SU-DHL-6 (cell line): ENCODE results near the gene ARMC9.

ENCODE experiments used
- H2AFZ ChIP-seq: fragments of 200-600 bp; sonication (generic); 2 replicates; pipeline ENCODE4 v1.6.1; 2014; ENCODE audit warnings: low read depth, mild to moderate bottlenecking, moderate library complexity, mixed read lengths, antibody characterized with exemption, low read length; ENCODE audit not compliant: severe bottlenecking
- H3F3A ChIP-seq: fragments of 200-600 bp; shearing (Covaris generic); 2 replicates; pipeline ENCODE4 v1.6.0; 2016; ENCODE audit warnings: antibody characterized with exemption, mild to moderate bottlenecking; ENCODE audit not compliant: insufficient read depth
- H3K27ac ChIP-seq: fragments of 200-600 bp; sonication (generic); 2 replicates; pipeline ENCODE4 v1.5.1; 2016; ENCODE audit warnings: low read depth, mild to moderate bottlenecking, low read length, moderate library complexity, mixed read lengths
- H3K27me3 ChIP-seq: fragments of 200-600 bp; sonication (generic), shearing (Covaris generic); 2 replicates; pipeline ENCODE4 v1.6.0; 2014; ENCODE audit warnings: mild to moderate bottlenecking, low read length
- H3K36me3 ChIP-seq: fragments of 200-600 bp; sonication (generic); 2 replicates; pipeline ENCODE4 v1.6.1; 2014; ENCODE audit warnings: mild to moderate bottlenecking, low read length, mixed read lengths
- H3K4me2 ChIP-seq: fragments of 300-600, 200-600 bp; shearing (Covaris generic), sonication (generic); 2 replicates; pipeline ENCODE4 v1.6.0; 2014; ENCODE audit warnings: low read length, low read depth, mild to moderate bottlenecking; ENCODE audit not compliant: poor library complexity, severe bottlenecking
- H3K4me3 ChIP-seq: fragments of 200-600 bp; sonication (generic); 2 replicates; pipeline ENCODE4 v1.5.1; 2014; ENCODE audit warnings: antibody characterized with exemption, low read length, mild to moderate bottlenecking, mixed read lengths; ENCODE audit not compliant: insufficient read depth, poor library complexity, severe bottlenecking
- H3K79me2 ChIP-seq: fragments of 200-600 bp; sonication (generic); 2 replicates; pipeline ENCODE4 v1.6.1; 2014; ENCODE audit warnings: mild to moderate bottlenecking, low read length, moderate library complexity; ENCODE audit not compliant: insufficient read depth
- H3K9ac ChIP-seq: fragments of 200-600 bp; sonication (generic); 2 replicates; pipeline ENCODE4 v1.7.0; 2014; ENCODE audit warnings: mild to moderate bottlenecking, low read length
- H3K9me2 ChIP-seq: fragments of 200-600 bp; sonication (generic); replicated peaks from 2 replicates; pipeline ENCODE4 v1.6.1; 2014; ENCODE audit warnings: low read length; ENCODE audit not compliant: insufficient read depth
- H3K9me3 ChIP-seq: fragments of 200-600 bp; sonication (generic); 2 replicates; pipeline ENCODE4 v1.6.1; 2014; ENCODE audit warnings: low read length, mixed read lengths; ENCODE audit not compliant: insufficient read depth
- H4K20me1 ChIP-seq: fragments of 200-600 bp; sonication (generic); 2 replicates; pipeline ENCODE4 v1.6.1; 2014; ENCODE audit warnings: low read depth, mild to moderate bottlenecking, antibody characterized with exemption, low read length, moderate library complexity, mixed read lengths
- EZH2phosphoT487 ChIP-seq: fragments of 200-600 bp; sonication (generic), shearing (Covaris generic); conservative IDR thresholded peaks from 2 replicates; pipeline ENCODE4 v1.6.1; 2018; ENCODE audit warnings: mild to moderate bottlenecking, antibody characterized with exemption, low read length, moderate library complexity, mixed read lengths
- TF ChIP-seq, protein P1 (sequence below): fragments of 200-600 bp; sonication (generic); IDR thresholded peaks from one replicate; pipeline ENCODE4 v1.5.1; 2017; ENCODE audit warnings: antibody characterized with exemption, mild to moderate bottlenecking, low read length, moderate library complexity; ENCODE audit not compliant: insufficient read depth, poor library complexity, severe bottlenecking

ARMC9 gene

DNA sequence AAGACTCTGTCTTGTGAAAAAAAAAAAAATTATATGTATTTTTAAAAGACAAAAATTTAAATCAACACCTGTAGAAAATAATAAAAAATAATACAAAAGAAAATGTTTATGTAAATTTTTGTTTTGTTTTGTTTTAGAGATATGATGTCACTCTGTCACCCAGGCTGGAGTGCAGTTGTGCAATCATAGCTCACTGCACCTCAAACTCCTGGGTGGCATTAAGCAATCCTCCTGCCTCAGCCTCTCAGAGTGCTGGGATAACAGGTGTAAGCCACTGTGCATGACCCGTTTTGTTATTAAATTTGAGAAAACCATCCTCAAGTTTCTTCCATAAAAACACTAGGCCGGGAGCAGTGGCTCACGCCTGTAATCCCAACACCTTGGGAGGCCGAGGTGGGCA lies 140.9 kb downstream of the ARMC9 start:
- no peaks in the 10 kb centered on the region for H4K20me1 ChIP-seq
- H3K4me3 ChIP-seq = no peak overlapping the region
- H3K36me3 ChIP-seq = no peaks in the 10 kb centered on the region
- no peaks in the 10 kb centered on the region for H3K79me2 ChIP-seq
- H3K9me3 ChIP-seq = no peaks in the 10 kb centered on the region
- H3K27ac ChIP-seq = no peak overlapping the region
- H3K9me2 ChIP-seq = no peaks in the 10 kb centered on the region
- H3K4me2 ChIP-seq = no peak overlapping the region
- no peaks in the 10 kb centered on the region for H3F3A ChIP-seq
- H3K27me3 ChIP-seq = no peaks in the 10 kb centered on the region
- no peak overlapping the region for H3K9ac ChIP-seq
- TF ChIP-seq, protein P1, sequence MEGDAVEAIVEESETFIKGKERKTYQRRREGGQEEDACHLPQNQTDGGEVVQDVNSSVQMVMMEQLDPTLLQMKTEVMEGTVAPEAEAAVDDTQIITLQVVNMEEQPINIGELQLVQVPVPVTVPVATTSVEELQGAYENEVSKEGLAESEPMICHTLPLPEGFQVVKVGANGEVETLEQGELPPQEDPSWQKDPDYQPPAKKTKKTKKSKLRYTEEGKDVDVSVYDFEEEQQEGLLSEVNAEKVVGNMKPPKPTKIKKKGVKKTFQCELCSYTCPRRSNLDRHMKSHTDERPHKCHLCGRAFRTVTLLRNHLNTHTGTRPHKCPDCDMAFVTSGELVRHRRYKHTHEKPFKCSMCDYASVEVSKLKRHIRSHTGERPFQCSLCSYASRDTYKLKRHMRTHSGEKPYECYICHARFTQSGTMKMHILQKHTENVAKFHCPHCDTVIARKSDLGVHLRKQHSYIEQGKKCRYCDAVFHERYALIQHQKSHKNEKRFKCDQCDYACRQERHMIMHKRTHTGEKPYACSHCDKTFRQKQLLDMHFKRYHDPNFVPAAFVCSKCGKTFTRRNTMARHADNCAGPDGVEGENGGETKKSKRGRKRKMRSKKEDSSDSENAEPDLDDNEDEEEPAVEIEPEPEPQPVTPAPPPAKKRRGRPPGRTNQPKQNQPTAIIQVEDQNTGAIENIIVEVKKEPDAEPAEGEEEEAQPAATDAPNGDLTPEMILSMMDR = no peak
- no peak for TF ChIP-seq EZH2phosphoT487
- no peak overlapping the region for H2AFZ ChIP-seq

DNA sequence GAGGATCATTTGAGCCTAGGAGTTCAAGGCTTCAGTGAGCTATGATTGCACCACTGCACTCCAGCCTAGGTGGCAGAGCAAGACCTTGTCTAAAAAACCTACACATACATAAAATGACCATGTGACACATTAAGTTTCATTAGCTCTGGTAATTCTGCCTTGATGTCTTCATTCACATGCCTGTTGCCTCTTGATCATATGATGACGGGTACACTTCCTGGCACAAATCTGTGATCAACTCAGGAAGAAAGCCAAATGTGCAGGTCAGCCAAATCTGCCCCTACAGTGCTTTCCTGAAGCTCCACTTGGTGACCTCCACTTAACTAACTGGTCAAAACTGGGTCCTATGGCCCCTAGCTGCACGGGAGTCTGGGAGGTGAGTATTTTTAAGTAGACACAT lies 142.7 kb downstream of the ARMC9 start:
- no peaks in the 10 kb centered on the region for H3K9me2 ChIP-seq
- no peak overlapping the region for H3K4me3 ChIP-seq
- no peaks in the 10 kb centered on the region for H3K27me3 ChIP-seq
- TF ChIP-seq, protein P1 = no peak
- TF ChIP-seq EZH2phosphoT487 = no peak
- no peaks in the 10 kb centered on the region for H3K79me2 ChIP-seq
- no peaks in the 10 kb centered on the region for H3F3A ChIP-seq
- H2AFZ ChIP-seq = no peak overlapping the region
- no peak overlapping the region for H3K4me2 ChIP-seq
- no peaks in the 10 kb centered on the region for H3K9me3 ChIP-seq
- no peak overlapping the region for H3K9ac ChIP-seq
- H3K27ac ChIP-seq = no peak overlapping the region
- no peaks in the 10 kb centered on the region for H3K36me3 ChIP-seq
- H4K20me1 ChIP-seq = no peaks in the 10 kb centered on the region

DNA sequence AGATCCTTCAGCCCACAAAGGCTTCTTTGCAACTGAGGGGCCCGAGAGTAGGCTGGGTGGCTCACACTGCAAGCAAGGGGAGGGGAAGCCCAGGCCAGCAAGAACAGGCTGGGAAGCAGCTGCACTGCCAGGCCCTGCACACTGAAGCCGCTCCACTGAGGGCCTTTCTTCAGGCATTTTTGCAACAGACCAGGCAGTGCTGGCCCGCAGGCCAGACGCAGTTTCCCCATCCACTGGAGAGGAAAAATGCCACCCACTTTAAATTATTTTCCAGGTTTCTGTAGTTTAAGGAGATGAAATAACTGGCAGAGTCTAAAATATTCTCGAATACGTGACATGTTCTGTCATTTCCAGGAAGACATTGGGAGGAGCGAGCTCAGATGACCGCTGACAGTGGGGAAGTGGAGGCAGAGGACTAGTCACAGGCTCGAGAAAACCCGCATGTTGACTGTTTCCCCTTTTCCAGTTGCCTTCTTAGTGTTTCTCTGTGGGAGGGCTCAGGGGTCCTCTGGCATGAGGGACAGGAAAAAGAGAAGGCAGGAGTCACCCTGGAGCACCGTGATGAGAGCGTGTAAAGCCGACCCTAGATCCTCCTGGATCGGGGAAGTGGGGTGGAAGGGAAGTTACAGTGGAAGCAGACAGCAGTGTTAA lies 143.8 kb downstream of the ARMC9 start:
- Histone ChIP-seq H2AFZ (no peak overlapping the region), H4K20me1 (no peaks in the 10 kb centered on the region), H3K27me3 (no peaks in the 10 kb centered on the region), H3K27ac (no peak overlapping the region), H3K4me2 (no peak overlapping the region), H3K4me3 (no peak overlapping the region), H3K9me2 (no peaks in the 10 kb centered on the region), H3F3A (no peaks in the 10 kb centered on the region), H3K9me3 (no peaks in the 10 kb centered on the region), H3K36me3 (no peaks in the 10 kb centered on the region), H3K79me2 (no peaks in the 10 kb centered on the region), H3K9ac (no peak overlapping the region)
- no peak for TF ChIP-seq EZH2phosphoT487
- TF ChIP-seq, protein P1 = no peak
